SK-N-DZ (cell line): ENCODE measurements around the gene IQGAP1.
"Not testable (repeated sequence)": the region's sequence is repeated elsewhere in the genome, so short reads cannot be mapped to it uniquely, and the experiment has no call there.

ENCODE experiments used
- DNase-seq: peaks from one replicate; pipeline ENCODE4 v3.0.0-alpha.2; 2015; ENCODE audit warnings: low spot score

The IQGAP1 gene

GRCh38 chr15:90479656-90480055, 91.6 kb downstream of the IQGAP1 start:
- DNase-seq, result no peak

DNA sequence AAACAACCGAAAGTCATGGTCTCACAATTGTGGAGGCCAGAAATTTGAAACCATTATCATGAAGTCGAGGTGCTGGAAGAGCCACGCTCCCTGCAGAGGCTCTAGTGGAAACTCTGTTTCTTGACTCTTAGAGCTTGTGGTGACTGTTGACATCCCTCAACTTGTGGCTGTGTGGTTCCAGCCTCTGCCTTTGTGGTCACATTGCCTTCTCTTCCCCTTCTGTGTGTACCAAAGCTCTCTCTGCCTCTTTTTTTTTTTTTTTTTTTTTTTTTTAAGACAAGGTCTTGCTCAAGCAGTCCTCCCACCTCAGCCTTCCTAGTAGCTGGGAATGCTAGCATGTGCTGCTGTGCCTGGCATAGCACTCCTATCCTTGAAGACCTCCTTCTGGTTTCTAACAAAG, 93.0 kb downstream of the IQGAP1 start:
- DNase-seq, result no peak

DNA sequence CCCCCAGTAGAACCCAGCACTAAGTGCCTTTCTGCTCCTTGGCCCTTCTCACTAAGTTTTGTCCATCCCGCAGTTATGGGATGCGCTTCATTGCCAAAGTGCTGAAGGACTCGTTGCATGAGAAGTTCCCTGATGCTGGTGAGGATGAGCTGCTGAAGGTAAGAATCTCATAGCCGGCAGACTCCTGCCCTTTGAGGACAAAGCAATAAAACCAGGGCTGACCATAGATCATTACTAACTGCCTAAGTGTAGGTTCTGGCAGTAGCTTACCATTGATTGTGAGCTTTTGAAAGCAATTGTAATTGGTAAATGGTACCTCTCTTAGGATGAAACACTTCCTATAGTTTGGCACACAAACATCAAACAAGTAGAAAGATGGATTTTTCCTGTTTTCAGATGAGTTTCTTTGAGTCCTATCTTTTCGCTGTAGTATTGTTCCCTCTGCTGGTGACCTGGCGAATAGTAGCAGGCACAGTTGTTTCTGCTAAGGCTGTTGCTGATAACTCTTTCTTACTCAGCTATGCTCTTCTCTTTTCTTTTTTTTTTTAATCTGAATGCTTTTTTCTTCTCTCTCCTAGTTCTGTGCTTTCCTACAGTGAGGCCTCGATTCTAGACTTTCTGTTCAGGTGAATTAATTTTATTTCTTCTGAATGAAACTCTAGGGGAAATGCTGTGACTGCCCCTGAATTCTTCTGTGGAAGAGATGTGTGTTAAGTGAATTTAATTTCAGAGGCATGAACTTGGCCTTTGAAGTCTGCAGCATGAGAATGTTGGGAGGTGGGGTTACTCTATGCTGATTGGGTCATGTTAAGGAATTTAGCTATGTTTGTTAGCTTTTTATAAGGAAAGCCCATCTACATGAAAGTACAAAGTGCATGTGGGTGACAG, 94.3 kb downstream of the IQGAP1 start:
- peak; percentile 39 for DNase-seq

- DNase-seq, result no peak
Measured at GRCh38 chr15:90483012-90483307, 94.9 kb downstream of the IQGAP1 start.

DNA sequence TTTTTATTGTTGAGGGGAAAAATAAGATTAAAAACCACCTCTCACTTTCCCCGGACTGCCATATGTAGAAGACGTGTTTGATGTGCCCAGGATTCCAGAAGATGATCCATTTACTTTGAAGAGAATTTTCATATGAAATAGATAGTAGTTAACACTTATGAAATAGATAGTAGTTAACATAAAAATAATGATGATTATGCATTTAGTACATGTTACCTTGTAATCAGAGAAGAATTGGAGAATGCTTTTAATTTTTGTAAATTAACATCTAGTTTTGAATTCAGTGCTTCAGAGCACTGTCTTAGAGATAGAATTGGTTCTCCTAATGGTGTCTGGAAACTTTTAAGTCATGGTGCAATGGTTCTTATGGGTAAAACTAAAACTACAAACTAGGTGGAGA, 95.6 kb downstream of the IQGAP1 start:
- no peak for DNase-seq

GRCh38 chr15:90487186-90487585, 99.1 kb downstream of the IQGAP1 start:
- DNase-seq, result no peak

DNA sequence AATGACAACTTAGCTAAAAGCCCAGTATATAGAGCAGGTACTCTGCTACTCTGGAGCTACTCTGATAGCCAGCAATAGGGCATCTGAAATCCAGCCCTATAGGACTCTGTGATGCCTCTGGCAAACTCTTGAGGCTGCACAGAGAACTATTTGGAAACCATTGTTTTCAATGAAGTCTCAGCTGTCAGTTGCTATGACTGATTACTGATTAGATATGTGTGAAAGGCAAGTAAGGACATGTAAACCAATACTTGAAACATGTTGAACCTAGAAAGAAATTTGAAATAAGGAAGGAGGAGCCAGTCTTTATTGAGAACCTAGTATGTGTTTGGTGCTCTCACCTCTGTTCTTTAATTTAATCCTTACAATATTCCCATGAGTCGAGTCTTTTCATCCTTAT, 101.5 kb downstream of the IQGAP1 start:
- no peak for DNase-seq

GRCh38 chr15:90489944-90490343, 101.9 kb downstream of the IQGAP1 start:
- no peak for DNase-seq

GRCh38 chr15:90493647-90494046, 105.6 kb downstream of the IQGAP1 start:
- no peak for DNase-seq

DNA sequence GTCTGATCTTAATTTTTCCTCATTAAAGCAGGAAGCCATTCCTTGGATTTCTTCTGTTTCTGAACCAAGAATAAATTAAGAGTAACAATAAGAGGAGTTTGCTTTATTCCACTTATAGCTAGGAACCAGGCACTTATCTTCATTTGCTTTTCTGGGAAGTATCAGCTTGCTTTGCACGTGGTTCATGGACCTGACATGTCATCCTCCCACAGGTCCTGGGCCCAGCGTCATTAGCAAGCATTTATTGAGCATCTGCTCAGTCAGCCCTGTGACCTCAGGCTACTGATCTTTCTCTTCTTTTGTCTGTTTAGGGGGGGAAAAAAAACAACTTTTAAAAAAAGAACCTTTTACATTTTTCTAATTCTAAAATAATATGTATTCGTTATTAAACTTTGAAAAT, 107.0 kb downstream of the IQGAP1 start:
- no peak for DNase-seq

DNA sequence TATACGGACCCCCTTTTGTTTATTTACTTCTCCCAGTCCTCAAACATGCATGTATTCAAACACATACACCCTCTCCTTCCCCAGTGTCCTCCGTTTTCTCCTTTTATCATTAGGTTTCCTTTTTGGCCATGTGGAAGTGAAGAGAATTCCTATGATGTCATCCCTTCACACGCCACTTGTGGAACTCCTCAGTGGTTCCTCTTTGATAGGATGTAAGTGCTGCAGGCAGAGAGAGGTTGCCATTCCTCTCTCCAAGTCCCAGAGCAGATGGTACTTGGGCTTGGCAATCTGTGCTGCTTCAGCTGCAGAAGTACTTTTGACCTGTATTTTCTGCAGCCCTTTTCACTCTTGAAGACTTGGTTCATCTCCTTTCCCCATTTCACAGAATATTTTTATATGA, 108.7 kb downstream of the IQGAP1 start:
- DNase-seq, result no peak

DNA sequence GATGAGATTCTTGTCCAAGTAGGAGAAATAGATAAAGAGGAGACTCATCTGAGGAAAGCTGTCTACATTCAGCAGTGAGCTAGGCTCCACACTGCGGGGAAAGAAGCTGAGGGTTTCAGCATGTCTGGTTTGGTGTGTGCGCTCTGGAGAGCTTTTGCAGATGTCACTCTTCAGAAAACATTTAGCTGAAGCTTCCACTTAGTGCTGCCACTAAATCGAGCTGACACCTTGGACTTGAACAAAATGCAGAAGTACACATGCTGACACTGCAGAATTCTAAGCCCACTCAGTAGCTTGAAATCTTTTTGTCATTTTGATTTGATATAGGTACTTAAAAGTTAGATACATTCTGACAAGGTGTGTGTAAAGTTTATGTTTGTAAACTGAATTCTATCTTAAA, 109.3 kb downstream of the IQGAP1 start:
- no peak for DNase-seq

GRCh38 chr15:90497912-90498311, 109.9 kb downstream of the IQGAP1 start:
- DNase-seq, result no peak

DNA sequence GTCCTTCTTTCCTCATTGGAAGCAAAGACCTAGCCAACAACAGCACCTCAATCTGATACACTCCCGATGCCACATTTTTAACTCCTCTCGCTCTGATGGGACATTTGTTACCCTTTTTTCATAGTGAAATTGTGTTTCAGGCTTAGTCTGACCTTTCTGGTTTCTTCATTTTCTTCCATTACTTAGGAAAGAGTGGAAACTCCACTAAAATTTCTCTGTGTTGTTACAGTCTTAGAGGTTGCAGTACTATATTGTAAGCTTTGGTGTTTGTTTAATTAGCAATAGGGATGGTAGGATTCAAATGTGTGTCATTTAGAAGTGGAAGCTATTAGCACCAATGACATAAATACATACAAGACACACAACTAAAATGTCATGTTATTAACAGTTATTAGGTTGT, 112.1 kb downstream of the IQGAP1 start:
- DNase-seq, result no peak

DNA sequence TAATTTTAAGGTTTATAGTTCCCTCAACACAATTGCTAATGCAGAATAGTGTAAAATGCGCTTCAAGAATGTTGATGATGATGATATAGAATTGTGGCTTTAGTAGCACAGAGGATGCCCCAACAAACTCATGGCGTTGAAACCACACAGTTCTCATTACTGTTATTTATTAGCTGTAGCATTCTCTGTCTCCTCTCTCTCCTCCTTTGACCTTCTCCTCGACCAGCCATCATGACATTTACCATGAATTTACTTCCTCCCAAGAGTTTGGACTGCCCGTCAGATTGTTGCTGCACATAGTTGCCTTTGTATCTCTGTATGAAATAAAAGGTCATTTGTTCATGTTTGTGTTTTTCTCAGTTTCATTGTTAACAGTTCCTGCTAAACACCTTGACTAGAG, 113.9 kb downstream of the IQGAP1 start:
- DNase-seq, result no peak

DNA sequence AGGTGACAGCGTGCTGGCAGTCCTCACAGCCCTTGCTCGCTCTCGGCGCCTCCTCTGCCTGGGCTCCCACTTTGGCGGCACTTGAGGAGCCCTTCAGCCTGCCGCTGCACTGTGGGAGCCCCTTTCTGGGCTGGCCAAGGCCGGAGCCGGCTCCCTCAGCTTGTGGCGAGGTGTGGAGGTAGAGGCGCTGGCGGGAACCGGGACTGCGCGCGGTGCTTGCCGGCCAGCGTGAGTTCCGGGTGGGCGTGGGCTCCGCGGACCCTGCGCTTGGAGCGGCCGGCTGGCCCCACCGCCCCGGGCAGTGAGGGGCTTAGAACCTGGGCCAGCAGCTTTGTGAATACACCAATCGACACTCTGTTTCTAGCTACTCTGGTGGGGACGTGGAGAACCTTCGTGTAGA, 122.7 kb downstream of the IQGAP1 start:
- not testable (repeated sequence) for DNase-seq

GRCh38 chr15:90511211-90511618, 123.2 kb downstream of the IQGAP1 start:
- DNase-seq, result not testable (repeated sequence)

DNA sequence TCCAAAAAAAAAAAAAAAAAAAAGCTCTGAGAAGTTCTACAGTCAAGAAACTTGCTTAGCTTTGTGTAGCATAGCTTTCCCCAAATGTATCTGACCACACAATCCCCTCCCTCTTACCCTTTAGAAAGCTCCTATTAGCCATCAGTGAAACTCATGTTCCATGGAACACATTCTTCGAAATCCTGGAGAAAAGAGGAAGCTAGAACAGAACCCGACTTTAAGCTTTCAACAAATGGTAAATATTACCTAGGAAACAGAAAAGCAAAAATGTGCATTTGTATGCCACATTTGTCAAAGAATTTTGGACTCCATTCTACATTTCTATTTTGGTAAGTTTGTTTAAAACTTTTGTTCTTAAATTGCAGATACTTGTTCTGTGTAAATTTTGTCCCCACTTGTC, 124.2 kb downstream of the IQGAP1 start:
- no peak for DNase-seq

DNA sequence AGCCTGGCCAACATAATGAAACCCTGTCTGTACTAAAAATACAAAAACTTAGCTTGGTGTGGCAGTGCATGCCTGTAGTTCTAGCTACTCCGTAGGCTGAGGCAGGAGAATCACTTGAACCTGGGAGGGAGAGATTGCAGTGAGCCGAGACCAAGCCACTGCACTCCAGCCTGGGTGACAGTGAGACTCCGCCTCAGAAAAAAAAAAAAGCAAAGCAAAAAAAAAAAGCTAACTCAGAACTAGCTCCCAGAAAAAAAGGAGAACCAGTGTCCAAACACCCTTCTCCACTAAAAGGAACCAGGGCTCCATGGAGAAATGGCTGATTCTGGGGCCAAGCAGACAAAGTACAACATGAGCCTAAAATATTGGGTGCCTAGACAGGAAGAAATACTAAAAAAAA, 124.9 kb downstream of the IQGAP1 start:
- no peak for DNase-seq

GRCh38 chr15:90513448-90513847, 125.4 kb downstream of the IQGAP1 start:
- no peak for DNase-seq

DNA sequence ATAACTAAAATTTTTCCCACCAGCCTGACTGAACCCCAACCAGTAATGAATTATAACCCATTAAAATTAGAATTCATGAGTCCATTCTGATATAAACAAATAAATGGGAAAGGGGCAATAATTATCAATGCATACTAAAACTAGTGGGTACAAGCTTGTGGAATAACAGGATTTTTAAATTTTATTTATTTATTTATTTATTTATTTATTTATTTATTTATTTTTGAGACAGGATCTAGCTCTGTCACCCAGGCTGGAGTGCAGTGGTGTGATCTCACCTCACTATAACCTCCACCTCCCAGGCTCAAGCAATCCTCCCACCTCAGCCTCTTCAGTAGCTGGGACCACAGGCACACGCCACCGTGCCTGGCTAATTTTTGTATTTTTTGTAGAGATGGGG, 125.9 kb downstream of the IQGAP1 start:
- DNase-seq, result not testable (repeated sequence)

DNA sequence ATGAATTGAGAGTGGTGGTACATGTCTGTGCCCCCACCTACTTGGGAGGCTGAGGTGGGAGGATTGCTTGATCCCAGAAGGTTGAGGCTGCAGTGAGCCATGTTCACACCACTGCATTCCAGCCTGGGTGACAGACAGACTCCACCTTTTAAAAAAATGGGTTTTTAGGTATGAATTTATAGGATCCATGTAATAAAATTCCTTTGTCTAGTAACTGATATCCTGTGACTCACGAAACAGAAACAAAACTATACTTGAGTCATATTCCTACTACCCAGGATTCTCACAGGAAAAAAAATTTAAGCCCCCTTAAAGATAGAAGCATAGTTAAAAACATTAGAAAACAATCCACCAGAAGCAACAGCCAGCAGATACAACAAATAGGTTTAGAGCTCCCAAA, 131.6 kb downstream of the IQGAP1 start:
- DNase-seq, result no peak

DNA sequence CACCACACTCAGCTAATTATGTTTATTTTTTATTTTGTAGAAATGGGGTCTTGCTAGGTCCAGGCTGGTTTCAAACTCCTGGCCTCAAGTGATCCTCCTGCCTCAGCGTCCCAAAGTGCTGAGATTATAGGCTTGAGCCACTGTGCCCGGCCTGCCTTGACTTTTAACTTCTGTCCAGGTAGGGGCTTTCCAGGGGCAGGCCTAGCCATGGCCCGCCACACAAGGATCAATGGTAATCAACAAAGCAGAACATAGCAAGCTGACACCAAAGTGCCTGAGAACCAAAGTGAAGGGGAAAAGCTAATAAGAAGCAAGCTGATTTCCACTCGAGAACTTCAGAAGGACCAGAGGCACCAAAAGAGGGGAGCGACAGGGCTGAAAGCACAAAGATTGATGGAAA, 132.3 kb downstream of the IQGAP1 start:
- no peak for DNase-seq

- no peak for DNase-seq
Measured at GRCh38 chr15:90523373-90523772, 135.3 kb downstream of the IQGAP1 start.
